GM12874 (cell line): ENCODE results near the gene MAPK8IP1.

Experiments used
- TF ChIP-seq, protein P1 (sequence below): IDR thresholded peaks from 2 replicates; pipeline ENCODE4 v1.5.1; 2011; ENCODE audit warnings: low read depth, mild to moderate bottlenecking, control low read depth, low read length, moderate library complexity; ENCODE audit not compliant: insufficient read depth

Gene MAPK8IP1

DNA sequence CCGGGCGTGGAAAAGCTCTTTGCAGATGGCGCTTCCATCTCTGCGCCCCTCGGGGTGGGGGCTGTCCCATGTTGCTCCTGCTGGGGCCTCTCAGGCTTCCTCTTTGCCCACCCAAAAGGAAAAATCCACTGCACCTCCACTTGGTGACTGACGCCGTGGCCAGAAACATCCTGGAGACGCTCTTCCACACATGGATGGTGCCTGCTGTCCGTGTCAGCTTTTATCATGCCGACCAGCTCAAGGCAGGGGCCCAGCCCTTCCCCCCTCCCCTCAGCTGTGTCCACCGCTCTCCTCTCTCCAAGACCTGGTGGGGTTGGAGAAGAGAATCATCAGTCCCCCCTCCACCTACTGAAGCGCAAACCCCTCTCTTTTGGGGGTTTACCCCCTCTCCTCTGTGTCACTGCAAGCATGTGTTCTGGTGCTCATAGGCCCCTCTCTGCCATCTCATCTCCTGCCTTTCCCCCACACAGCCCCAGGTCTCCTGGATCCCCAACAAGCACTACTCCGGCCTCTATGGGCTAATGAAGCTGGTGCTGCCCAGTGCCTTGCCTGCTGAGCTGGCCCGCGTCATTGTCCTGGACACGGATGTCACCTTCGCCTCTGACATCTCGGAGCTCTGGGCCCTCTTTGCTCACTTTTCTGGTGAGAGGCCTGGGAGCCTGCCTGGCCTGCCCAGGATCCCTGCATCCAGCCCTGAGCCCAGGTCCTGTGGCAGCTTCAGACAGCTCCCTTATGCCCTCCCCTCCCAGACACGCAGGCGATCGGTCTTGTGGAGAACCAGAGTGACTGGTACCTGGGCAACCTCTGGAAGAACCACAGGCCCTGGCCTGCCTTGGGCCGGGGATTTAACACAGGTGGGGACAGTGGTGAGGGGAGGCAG is 38.8 kb downstream of the MAPK8IP1 start:
- TF ChIP-seq, protein P1, sequence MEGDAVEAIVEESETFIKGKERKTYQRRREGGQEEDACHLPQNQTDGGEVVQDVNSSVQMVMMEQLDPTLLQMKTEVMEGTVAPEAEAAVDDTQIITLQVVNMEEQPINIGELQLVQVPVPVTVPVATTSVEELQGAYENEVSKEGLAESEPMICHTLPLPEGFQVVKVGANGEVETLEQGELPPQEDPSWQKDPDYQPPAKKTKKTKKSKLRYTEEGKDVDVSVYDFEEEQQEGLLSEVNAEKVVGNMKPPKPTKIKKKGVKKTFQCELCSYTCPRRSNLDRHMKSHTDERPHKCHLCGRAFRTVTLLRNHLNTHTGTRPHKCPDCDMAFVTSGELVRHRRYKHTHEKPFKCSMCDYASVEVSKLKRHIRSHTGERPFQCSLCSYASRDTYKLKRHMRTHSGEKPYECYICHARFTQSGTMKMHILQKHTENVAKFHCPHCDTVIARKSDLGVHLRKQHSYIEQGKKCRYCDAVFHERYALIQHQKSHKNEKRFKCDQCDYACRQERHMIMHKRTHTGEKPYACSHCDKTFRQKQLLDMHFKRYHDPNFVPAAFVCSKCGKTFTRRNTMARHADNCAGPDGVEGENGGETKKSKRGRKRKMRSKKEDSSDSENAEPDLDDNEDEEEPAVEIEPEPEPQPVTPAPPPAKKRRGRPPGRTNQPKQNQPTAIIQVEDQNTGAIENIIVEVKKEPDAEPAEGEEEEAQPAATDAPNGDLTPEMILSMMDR: no peak

DNA sequence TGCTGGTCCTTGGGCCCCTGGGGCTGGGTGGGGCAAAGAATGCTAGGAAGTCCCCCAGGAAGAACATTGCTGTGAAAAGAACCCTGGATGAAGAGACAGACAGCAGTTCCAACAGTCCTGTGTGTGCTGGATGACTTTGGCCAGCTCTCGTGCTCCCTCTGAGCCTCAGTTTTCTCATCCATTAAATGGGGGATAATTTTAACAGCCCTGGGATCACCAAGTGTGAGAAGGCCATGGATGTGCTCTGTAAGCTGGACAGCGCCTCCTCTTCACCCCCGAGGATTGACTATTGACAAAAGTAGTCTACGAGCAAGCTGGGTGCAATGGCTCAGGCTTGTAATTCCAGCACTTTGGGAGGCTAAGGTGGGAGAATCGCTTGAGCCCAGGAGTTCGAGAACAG is 39.5 kb downstream of the MAPK8IP1 start:
- TF ChIP-seq, protein P1: no peak

DNA sequence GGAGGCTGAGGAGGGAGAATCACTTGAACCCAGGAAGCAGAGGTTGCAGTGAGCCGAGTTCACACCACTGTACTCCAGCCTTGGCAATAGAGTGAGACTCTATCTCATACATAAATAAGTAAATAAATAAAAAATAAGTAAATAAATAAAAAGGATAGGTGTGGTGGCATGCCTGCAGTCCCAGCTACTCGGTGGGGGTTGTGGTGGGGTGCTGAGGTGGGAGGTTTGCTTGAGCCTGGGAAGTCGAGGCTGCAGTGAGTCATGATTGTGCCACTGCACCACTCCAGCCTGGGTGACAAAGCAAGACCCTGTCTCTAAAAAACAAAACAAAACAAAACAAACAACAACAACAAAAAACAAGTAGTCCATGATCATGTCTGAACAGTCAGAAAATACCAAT is 40.1 kb downstream of the MAPK8IP1 start:
- TF ChIP-seq, protein P1: no peak

DNA sequence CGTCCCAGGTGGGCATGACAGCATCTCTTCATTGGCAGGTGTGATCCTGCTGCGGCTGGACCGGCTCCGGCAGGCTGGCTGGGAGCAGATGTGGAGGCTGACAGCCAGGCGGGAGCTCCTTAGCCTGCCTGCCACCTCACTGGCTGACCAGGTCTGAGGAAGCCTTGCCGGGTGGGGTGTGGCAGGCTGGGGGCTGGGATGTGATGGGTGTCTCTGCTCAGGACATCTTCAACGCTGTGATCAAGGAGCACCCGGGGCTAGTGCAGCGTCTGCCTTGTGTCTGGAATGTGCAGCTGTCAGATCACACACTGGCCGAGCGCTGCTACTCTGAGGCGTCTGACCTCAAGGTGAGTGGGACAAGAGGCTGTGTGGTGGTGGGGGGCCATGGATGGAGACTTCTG is 40.5 kb downstream of the MAPK8IP1 start:
- TF ChIP-seq, protein P1: no peak

DNA sequence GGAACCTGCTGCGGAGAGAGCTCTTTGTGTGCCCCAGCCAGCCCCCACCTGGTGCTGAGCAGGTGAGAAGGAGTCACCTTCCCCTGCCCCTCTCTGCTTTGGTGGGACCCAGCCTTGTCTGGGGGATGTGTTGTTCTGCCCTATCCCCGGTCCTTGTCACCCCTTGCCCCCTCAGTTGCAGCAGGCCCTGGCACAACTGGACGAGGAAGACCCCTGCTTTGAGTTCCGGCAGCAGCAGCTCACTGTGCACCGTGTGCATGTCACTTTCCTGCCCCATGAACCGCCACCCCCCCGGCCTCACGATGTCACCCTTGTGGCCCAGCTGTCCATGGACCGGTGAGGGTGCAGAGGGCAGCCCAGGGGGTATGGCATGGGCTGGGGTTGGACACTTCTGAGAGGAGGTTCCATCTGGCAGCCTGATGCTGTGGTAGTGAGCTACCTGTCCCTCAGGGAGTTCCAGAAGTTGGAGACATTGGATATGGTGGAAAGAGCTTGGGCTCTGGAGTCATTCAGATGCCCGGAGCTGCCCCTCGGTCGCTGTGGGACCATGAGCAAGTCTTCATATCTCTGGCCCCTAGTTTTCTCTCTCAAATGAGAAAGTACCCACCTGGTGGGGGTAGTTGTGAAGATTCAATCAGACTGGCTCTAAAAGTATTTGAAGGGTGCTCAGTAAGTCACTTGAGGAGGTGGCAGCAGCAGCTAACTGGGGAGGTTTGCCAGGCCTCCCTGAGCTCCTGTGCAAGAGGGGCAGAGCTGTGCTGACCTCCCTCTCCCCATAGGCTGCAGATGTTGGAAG is 41.3 kb downstream of the MAPK8IP1 start:
- TF ChIP-seq, protein P1: no peak

DNA sequence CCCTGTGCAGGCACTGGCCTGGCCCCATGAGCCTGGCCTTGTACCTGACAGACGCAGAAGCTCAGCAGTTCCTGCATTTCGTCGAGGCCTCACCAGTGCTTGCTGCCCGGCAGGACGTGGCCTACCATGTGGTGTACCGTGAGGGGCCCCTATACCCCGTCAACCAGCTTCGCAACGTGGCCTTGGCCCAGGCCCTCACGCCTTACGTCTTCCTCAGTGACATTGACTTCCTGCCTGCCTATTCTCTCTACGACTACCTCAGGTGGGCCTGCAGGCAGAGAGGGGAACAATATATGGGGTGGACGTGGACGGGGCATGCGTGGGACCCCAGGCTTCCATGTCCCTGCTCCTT is 41.9 kb downstream of the MAPK8IP1 start:
- TF ChIP-seq, protein P1: no peak

DNA sequence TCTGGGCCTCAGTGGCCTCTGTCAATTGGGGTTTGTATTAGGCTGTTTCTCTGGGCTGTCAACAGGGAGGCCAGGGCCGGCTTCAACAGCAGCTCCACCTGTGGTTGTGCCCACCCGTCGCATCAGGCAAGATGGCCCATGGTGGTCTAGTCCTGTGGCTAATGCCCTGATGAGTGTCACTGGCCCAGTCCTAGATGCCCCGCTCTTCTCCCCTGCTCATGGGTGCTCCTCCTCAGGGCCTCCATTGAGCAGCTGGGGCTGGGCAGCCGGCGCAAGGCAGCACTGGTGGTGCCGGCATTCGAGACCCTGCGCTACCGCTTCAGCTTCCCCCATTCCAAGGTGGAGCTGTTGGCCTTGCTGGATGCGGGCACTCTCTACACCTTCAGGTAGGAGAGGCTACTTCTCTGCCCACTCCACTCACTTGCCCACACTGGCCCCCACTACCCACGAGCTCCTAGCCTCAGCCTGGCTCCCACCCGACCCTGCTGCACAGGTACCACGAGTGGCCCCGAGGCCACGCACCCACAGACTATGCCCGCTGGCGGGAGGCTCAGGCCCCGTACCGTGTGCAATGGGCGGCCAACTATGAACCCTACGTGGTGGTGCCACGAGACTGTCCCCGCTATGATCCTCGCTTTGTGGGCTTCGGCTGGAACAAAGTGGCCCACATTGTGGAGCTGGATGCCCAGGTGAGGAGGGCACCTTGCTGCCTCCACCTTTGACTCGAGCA is 42.4 kb downstream of the MAPK8IP1 start:
- TF ChIP-seq, protein P1: no peak
